ENCODE data around the gene ITGAD. TPM values are rescaled to one million over a fixed set of nuclear protein-coding genes. Genes with fewer than 3 reads are reported as not detected.

The ITGAD gene
- total RNA-seq, 1 donor from 2014 or later, result 0.09 TPM

GRCh38 chr16:31475946-31476302, 82.8 kb downstream of the ITGAD start:
- no peak for DNase-seq (ENCODE audit: low spot score)

Other genes with a start within 250 kb of the ITGAD start
- 5.7 TPM for gene PRSS36, start 243.3 kb upstream of the ITGAD start, total RNA-seq
- 208 TPM for gene FUS, start 213.2 kb upstream of the ITGAD start, total RNA-seq
- 25.1 TPM for gene PYCARD, start 190.6 kb upstream of the ITGAD start, total RNA-seq
- 0.06 TPM for gene TRIM72, start 179.2 kb upstream of the ITGAD start, total RNA-seq
- gene PYDC1, start 176.2 kb upstream of the ITGAD start, total RNA-seq, result not detected
- 14.9 TPM for gene ITGAM, start 133.4 kb upstream of the ITGAD start, total RNA-seq
- gene ITGAX, start 38.2 kb upstream of the ITGAD start, total RNA-seq, result 16.1 TPM
- gene COX6A2, start 35.0 kb downstream of the ITGAD start, total RNA-seq, result 1.3 TPM
- gene ZNF843, start 49.5 kb downstream of the ITGAD start, total RNA-seq, result 1.2 TPM
- 14.6 TPM for gene ARMC5, start 66.2 kb downstream of the ITGAD start, total RNA-seq
- gene TGFB1I1, start 78.8 kb downstream of the ITGAD start, total RNA-seq, result 85.5 TPM
- gene SLC5A2, start 89.8 kb downstream of the ITGAD start, total RNA-seq, result 3.7 TPM
- gene RUSF1, start 115.1 kb downstream of the ITGAD start, total RNA-seq, result 82.6 TPM
- not detected for gene AHSP, start 134.6 kb downstream of the ITGAD start, total RNA-seq